ENCODE data around the gene SPEG. TPM values are rescaled to one million over a fixed set of nuclear protein-coding genes. Genes with fewer than 3 reads are reported as not detected.
A peak's percentile ranks its signal among the peaks of the same experiment; 100 is the strongest.

Gene SPEG
- total RNA-seq, 6 donors from 2014 or later, result 2.3 to 8.9 (median 4.9) TPM

DNA sequence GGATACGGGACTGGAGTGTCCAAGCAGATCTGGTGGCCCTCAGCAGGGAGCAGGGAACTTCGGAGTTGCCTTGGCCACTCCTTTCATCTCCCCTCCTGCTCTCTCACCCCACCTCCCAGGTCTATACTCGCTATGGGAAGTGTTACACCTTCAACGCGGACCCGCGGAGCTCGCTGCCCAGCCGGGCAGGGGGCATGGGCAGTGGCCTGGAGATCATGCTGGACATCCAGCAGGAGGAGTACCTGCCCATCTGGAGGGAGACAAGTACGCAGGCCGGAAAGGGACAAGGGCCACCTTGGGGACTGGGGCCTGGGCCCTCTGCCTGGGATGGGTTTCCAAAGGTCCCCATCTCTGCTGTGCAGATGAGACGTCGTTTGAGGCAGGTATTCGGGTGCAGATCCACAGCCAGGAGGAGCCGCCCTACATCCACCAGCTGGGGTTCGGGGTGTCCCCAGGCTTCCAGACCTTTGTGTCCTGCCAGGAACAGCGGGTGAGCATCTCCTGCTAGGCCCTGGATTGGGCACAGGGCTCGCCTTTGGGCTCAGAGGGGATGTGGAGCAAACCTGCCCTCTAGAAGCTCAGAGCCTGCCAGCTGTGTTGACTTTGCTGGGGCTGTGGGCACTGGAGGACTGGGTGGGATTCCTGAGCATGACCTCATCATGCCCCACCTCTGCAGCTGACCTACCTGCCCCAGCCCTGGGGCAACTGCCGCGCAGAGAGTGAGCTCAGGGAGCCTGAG is 97.2 kb downstream of the SPEG start:
- peaks cover 0 to 8% (median 0%) of the 10 kb centered on the region in 4 donors for H3K4me1 ChIP-seq
- H3K4me3 ChIP-seq, result no peak overlapping the region
- TF ChIP-seq POLR2AphosphoS5 (IDR thresholded peaks at IDR 0.05) (no peak), POLR2A (IDR thresholded peaks at IDR 0.05) (no peak), EP300 (IDR thresholded peaks at IDR 0.05) (no peak)
- TF ChIP-seq, protein P1, sequence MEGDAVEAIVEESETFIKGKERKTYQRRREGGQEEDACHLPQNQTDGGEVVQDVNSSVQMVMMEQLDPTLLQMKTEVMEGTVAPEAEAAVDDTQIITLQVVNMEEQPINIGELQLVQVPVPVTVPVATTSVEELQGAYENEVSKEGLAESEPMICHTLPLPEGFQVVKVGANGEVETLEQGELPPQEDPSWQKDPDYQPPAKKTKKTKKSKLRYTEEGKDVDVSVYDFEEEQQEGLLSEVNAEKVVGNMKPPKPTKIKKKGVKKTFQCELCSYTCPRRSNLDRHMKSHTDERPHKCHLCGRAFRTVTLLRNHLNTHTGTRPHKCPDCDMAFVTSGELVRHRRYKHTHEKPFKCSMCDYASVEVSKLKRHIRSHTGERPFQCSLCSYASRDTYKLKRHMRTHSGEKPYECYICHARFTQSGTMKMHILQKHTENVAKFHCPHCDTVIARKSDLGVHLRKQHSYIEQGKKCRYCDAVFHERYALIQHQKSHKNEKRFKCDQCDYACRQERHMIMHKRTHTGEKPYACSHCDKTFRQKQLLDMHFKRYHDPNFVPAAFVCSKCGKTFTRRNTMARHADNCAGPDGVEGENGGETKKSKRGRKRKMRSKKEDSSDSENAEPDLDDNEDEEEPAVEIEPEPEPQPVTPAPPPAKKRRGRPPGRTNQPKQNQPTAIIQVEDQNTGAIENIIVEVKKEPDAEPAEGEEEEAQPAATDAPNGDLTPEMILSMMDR (IDR thresholded peaks at IDR 0.05), result no peak
- H3K36me3 ChIP-seq, result no peaks in the 10 kb centered on the region
- DNase-seq, result peak in 1 of 2 donors; percentile 73
- peaks cover 0 to 8% (median 2%) of the 10 kb centered on the region in 4 donors for H3K27me3 ChIP-seq
- no peak overlapping the region for H3K27ac ChIP-seq
- H3K9me3 ChIP-seq, result no peaks in the 10 kb centered on the region
- WGBS, 2 donors, result 75 to 80% methylated on average over 13 to 20 of the region's 20 CpGs
- ATAC-seq (ENCODE audit: low FRiP score in 2 of 2), result no peak

DNA sequence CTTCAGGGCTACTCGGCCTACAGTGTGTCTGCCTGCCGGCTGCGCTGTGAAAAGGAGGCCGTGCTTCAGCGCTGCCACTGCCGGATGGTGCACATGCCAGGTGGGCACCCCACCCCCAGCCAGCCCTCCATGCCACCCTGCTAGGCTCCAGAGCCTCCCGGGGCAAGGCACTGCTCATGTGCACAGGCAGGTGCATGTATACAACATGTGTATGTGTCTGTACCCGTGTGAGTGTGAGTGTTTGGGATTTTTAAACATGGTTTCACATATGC is 97.7 kb downstream of the SPEG start:
- H3K9me3 ChIP-seq, result no peaks in the 10 kb centered on the region
- DNase-seq, result no peak
- peaks cover 0 to 8% (median 0%) of the 10 kb centered on the region in 4 donors for H3K4me1 ChIP-seq
- no peak for ATAC-seq (ENCODE audit: low FRiP score in 2 of 2)
- no peak overlapping the region for H3K4me3 ChIP-seq
- no peaks in the 10 kb centered on the region for H3K36me3 ChIP-seq
- 88% methylated on average over 8 of the region's 8 CpGs; no CpG with 5 or more reads in 1 of the 2 donors for WGBS, 2 donors
- H3K27me3 ChIP-seq, result peaks cover 0 to 8% (median 0%) of the 10 kb centered on the region in 4 donors
- TF ChIP-seq POLR2AphosphoS5 (IDR thresholded peaks at IDR 0.05), result no peak
- TF ChIP-seq, protein P1 (IDR thresholded peaks at IDR 0.05), result no peak
- no peak overlapping the region for H3K27ac ChIP-seq

DNA sequence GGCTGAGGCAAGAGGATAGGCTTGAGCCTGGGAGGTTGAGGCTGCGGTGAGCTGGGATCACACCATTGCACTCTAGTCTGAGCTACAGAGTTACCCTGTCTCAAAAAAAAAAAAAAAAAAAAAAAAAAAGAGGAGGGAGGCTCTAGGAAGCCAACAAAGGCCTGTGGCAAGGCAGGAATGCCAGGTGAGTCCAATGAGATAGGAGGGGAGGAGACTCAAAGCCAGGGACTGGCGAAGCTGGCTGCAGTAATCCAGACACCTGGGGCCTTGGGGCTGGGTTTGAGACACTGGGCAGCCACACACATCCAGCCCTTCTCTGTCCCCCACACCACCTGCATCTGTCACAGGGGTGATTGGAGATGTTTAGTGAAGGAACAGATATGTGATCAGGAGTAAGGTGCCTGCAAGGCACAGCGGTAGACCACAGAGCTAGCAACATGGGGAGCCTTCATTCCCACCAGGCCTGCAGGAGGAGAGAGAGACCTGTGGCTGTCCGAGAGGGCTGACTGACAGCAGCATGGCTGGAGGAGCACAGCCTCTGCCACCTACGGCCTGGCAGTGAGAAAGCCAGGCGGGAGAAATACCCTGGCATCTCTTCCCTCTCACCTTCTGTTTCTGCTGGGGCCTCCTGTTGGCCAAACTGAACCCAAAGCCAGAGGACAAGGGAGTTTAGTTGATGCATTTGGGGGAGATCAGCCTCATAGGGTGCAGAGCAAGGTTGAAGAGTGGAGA is 99.5 kb downstream of the SPEG start:
- no peak overlapping the region for H3K4me3 ChIP-seq
- WGBS, 2 donors, result 87 to 89% methylated on average over 6 of the region's 6 CpGs
- H3K27ac ChIP-seq, result no peak overlapping the region
- H3K36me3 ChIP-seq, result peaks cover 0 to 4% (median 3%) of the 10 kb centered on the region in 4 donors
- peaks cover 0 to 5% (median 0%) of the 10 kb centered on the region in 4 donors for H3K27me3 ChIP-seq
- H3K4me1 ChIP-seq, result peaks cover 0 to 8% (median 0%) of the 10 kb centered on the region in 4 donors
- ATAC-seq (ENCODE audit: low FRiP score in 2 of 2) (no peak), DNase-seq (no peak)
- TF ChIP-seq, protein P1 (IDR thresholded peaks at IDR 0.05), result no peak
- TF ChIP-seq POLR2A (IDR thresholded peaks at IDR 0.05), result no peak
- no peaks in the 10 kb centered on the region for H3K9me3 ChIP-seq

DNA sequence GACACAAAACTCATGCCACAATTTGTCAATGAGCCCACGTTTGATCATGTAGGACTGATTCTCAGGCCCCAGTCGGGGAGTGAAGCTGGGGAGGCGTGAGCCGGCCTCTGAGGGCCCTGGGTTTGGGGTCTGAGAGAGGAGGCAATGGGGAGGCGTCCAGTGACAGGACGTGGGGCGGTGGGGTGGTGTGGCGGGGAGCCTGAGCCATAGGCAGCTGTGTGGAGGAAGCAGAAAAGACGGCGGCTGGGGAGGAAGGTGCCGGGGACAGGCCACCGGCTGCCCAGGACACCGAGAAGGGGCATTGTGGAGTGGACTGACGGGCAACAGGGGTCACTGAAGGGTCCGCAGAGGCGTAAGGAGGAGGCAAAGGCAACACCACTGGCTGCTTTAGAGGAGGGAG is 101.8 kb downstream of the SPEG start:
- Histone ChIP-seq H3K9me3 (no peaks in the 10 kb centered on the region), H3K27ac (no peak overlapping the region), H3K27me3 (no peaks in the 10 kb centered on the region), H3K36me3 (peaks cover 0 to 25% (median 17%) of the 10 kb centered on the region in 4 donors), H3K4me1 (peaks cover 0 to 2% (median 1%) of the 10 kb centered on the region in 4 donors), H3K4me3 (no peak overlapping the region)
- DNase-seq (peak in 1 of 2 donors; percentile 72), ATAC-seq (ENCODE audit: low FRiP score in 2 of 2) (no peak)
- 79 to 86% methylated on average over 15 to 16 of the region's 16 CpGs for whole genome bisulfite sequencing, 2 donors
- no peak for TF ChIP-seq POLR2AphosphoS5 (IDR thresholded peaks at IDR 0.05)
- TF ChIP-seq POLR2A (IDR thresholded peaks at IDR 0.05), result no peak
- no peak for TF ChIP-seq EP300 (IDR thresholded peaks at IDR 0.05)
- TF ChIP-seq, protein P1 (IDR thresholded peaks at IDR 0.05), result no peak

Data from upper lobe of left lung (tissue), 6 donors.